Activated naive CD4-positive, alpha-beta T cell treated with Interleukin-2 at 50 U/mL for 16 hours (primary cell): ENCODE data around the gene PON2.
"Not testable (repeated sequence)": the region's sequence is repeated elsewhere in the genome, so short reads cannot be mapped to it uniquely, and the experiment has no call there.

ENCODE experiments used
- DNase-seq: peaks from one replicate; pipeline ENCODE4 v3.0.0-alpha.2; 2020

Gene PON2

DNA sequence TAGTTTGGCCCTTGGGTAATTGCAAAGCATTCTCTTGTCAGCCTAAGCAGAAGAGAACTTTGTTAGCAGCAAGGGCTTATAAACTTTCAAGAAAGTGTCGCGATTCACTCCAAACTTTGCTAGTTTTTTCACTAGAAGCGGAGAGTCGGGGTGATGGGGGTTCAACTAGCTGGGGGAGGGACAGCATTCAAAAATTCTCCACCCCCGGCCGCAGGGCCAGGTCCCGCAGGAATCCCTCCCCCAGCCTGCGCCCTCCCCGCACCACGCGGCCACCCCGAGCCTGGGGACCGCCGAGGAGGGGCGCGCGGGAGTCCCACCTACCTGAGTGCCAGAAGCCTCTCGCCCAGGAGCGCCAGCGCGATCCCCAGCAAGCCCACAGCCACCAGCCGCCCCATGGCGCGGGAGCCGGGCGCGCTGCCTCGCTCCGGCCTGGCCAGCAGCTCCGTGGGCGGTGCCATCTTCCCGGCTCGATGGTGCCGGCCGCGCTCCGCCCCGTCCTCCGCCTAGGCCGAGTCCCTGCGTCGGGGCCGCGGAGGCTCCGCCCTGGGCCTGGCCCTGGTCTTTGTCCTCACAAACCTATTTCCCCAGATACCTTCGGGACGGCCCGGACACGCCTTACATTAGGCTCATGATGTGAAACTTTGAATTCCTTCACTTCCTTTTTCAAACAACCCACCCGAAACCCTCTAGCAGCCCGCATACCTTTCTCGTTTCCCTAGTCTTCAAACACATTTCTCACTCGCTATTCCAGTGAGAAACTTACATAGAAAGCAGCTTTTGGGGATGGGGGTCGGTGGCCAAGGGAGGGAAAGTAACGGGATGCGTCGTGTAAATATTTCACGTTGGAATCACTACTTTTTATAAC, at the start of gene PON2:
TSS of gene PON2 (minus strand) at position 472 of the 865 bp plus-strand sequence. CDS start at position 395, 77 bp downstream.
- peak; percentile 41 for DNase-seq

DNA sequence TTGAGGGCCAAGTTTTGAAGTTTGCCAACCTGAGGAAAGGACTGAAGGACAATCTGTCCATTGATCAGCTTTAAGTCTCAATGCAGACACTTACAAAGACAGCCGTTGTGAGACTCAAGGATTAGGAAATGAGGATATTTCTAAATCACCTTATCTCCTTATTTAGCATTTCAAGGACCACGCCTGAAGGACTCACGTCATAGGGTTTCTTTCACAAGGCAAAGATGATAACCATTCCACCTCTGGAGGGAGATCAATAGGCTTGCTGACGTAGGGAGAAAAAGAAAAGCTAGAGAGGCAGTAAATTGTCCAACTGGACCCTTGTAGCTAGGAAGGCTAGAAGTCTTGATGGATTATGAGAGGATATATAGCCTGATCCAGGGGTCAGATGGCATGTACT, 47.6 kb upstream of the PON2 start:
- DNase-seq, result no peak

DNA sequence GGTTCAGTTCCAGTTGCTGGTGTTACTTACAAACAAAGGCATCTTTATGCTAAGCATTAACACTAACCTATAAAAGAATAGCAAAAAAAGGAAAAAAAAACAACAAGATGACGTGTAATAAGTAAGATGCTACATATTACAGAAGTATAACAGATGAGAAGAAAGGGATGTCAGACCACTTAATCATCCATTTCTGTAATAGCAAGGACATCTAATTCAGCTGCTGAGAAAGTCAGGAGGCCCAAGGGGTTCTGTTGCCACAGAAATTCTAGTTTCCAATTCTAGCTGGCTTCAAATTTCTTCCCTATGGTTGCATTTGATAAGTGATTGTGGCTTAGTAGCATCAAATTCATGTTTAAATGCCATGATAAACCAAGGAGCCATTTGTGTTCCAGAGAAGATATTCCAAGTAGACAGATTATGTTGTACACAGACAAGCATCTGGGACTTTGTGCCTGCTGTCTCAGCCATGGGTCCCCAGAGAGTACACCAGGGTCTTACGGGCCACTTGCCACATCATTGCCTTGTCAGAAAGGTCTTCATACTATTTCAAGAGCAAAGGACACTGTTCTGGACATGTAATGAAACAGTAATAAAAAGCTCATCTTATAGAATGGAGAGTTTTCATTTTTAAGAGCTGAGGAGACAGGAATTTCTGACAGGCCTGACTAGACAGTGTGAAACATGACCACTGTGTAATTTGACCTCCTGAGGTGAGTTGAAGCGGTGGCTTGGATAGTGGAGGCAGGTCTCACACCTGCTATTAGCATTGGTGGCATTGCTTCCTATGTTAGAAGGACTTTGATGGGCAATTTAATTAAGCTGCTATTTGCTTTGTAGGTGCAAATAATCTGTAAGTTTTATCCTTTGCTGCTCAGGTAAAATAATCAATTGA, 46.7 kb upstream of the PON2 start:
- DNase-seq, result no peak

DNA sequence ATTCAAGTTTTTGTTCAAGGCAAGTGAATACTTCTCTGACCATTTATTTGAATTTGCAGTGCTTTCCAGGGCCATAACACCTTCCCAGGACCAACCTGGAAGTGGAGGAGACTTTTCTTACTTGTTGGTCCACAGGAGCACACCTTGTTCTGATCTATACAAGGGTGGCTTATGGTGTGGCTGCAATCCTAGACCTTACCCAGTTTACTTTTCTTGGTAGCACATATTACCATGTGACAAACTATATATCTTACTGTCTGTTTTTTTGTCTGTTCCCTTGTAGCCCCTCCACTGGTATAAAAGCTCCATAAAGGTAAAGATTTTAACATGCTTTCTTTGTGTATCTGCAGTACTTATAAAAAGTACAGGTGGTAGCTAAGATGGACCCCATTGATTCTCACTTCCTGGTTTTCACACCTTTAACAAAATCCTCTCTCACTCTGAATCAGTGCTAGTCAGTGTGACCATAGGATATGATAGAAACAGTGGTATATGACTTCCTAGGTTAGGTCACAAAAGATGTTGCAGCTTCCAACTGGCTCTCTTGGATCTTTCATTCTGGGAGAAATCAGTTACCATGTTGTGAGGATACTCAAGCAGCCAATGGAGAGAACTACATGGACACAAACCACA, 45.3 kb upstream of the PON2 start:
- DNase-seq, result no peak

DNA sequence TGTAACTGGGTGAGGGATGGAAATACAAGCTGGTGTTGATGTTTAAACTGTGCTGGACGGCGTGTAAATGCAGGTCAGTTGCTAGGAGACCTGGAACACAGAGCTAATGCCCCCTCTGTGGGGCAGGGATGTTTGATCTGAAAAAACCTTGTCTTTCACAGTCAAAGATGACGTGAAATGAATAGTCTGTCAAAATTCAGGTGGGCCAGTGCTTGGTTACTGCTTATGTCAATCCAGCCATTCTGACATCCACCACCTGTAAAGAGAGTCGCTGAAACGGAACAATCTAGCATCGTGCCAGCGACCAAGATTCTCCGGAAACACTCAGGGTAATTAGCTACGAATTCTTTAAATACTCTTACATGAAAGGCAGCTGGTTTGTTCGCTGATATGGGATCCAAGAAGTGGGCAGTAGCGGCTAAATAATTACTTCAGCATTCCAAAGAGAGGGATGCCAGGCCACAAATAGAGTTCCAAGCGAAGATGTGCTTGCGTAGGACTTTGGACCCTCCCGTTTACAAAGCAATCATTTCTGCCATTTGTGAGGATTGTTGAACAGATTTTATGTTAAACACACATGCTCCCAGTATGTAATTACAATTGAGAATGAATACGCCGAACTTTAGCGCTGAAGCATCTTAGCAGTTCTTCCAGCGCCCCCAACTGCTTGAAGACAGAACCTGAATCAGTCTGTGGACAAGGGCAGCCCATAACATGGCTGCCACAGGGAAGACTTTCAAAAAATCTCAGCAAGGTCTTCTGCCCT, 43.6 kb upstream of the PON2 start:
- DNase-seq, result no peak

DNA sequence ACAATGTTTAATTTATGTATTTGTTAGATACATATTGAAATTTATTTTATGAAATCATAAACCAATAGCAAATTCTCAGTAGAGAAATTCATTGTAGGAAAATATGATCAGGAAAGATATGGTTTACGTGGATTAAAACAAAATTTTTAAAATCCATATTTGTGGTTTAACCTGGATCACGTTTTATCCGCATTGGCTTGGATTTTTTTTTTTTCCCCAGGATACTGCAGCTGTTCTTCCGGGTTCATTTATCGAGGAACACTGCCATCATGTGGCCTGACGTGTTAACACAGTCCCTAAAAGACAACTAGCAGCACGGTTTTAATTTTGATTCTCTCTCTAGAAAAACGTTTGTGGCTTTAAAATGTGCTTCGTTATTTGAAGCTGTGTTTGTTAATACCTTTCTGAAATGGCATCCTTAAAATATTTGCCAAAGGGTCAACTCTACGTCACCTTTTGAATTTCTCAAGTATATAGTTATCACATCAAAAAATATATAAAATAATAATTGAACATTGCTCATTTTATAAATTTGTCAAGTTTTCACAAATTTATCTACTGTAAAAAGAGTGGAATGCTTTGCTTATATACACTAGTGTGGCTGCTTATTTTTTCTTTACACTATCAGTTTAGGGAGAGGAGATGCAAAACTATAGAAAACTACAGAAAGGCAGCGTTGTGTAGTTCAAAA, 42.2 kb upstream of the PON2 start:
- peak; percentile 43 for DNase-seq

DNA sequence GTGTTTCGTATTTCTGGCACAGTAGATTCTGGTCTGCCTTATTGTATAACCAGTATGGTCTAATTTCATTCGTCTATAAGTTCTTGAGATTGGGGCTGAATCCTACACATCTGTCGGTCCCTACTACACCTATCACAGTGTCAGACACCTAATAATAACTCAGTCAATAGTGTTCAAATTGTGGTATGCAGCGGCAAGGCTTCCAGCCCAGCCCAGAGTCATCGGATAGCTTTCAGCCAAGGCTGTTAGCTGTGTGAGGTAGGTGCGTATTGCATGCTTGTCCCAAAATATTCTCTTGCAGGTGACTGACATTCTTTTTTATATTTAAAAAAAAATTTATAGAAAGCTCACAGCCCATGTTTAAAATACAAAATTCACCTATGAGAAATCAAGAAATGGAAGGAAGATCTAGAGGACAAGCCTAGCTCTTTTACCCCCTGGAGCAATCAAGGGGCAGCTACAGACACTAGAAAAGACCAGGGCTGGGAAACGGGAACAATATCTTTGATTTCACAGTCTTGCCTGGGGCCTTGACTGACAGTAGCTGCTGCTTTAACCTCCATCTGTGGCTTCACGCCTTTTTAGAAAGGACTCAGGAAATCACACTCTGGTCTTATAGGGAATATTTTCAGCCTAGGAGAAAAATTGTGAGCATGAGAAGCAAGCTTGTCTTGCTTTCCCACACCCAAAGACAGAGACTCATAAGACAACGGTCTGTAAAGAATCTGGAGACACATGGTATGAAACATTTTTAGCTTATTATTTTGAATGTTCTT, 41.4 kb upstream of the PON2 start:
- DNase-seq, result no peak

DNA sequence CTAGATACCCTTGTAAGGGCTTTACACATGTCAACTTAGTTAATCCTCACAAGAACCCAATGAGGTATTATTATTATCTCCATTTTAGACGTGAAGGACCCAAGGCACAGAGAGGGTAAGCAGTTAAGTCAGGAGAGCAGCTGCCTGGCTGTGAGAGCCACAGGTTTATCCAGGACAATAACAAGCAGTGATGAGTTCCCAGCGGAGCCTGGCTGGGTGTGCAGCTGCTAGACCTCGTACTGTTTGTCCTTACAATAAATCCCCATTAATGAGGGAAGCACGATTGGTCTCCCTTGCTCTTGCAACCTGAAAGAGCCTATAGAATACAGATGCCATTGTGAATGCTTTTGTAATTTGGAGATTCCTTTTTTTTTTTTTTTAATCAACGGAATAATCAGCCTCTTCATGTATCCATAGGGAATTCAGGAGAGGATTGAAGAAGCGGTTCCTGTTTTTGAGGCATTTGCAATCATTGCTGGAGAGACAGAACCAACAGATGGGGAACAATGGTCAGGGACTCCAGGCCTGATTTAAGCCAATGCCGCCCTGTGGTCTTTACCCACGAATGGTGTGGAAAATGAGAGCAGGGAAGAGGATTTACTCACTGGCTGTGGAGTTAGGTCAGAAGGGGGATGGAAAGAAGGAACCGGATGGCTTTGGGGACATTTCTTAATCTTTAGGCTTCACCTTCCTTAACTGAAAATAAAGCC, 38.6 kb upstream of the PON2 start:
- DNase-seq, result no peak

DNA sequence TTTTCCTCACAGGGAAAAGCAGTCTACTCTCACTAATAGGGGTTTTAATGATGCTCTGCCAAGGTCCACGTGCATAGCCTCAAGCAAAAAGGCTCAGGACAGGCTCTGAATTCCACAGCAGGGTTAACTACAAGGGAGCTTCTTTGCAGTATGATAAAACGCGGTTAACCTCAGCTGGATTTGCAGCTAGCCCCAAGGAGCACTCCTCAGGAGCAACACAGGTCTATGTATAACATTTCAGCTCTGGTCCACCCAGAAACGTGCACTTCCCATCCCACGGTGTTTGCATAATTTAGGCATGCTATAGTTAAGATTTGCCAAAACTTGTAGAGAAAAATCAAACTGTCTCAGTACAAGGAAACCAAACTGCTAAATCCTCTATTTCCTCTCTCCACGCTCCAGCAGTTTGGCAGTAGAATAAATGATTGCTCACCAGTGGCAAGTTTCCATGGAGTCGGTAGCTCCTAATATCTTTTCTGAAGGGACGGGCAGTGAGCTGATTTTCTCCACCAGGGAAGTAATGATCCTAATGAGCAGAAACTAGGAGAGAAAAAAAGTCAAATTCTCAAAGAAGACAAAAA, 37.8 kb upstream of the PON2 start:
- DNase-seq, result no peak

DNA sequence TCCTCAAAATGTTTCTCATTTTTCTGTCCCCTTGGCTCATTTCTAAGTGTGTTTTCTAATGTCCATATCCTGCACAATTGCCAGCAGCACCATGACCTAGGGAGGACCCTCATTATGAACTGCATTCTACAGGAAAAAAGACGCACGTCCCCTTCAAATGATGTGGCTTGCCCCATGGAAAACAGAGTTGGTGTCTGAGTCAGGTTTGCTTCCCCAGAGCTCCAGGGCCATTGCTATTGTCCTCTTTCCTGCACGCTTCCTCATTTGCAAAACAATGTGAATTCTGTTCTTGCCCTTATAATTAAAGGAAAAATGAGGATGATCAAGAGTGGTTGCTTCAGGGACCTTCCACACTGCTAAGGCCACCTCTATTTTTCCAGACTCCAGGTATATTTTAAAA, 36.2 kb upstream of the PON2 start:
- DNase-seq, result no peak

DNA sequence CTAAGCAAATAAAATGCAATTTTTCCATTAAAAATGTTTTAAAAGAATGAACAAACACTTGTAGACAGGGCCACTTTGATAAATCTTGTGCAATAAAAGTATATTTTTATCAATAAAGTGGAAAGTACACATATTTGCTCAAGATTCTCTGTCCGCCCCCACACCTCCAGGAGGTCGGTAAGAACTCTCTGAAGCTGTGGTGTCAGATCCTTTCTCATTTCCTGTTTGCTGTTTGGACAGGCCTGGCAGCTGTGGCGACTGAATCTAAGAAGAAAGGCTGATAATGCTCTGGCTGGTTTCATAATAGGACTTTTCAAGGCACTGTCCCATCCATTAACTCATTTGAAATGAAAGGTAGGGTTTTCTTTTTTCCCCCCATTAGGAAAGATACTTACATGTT, 35.6 kb upstream of the PON2 start:
- DNase-seq, result no peak

DNA sequence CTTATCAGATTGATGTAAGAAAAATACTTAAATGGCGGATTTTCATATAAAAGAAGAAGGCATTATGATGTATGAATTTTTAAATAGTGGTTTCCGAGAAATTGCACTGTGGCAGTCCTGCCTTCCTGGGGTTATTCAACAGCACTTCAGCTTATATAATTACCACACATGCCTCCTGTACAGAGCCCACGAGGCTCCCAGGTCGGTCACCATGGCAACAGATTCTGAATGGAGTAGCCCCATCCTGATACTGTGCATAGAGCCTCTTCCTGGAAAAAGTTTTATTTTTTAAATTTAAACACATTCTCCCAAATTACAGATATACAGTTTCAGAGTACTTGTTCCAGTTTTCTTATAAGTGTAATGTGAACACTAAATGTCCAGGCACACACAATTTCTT, 35.0 kb upstream of the PON2 start:
- DNase-seq, result no peak

DNA sequence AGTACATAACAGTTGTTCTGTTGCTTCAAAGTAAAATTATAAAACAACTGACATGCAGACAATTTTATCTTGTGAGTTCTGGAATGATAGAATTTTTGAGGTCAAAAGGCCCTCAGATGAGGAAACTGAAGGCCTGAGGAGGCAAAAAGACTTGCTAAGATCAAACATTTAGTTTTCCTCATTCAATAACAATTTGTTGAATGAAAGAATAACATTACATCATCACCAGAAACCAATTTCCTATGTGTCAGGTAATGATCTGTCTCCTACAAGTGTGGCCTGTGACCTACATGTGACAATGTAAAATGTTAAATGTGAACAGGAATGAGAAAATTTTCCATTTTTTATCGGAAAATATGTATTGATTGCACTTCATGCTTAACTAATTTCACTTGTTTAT, 34.4 kb upstream of the PON2 start:
- no peak for DNase-seq

DNA sequence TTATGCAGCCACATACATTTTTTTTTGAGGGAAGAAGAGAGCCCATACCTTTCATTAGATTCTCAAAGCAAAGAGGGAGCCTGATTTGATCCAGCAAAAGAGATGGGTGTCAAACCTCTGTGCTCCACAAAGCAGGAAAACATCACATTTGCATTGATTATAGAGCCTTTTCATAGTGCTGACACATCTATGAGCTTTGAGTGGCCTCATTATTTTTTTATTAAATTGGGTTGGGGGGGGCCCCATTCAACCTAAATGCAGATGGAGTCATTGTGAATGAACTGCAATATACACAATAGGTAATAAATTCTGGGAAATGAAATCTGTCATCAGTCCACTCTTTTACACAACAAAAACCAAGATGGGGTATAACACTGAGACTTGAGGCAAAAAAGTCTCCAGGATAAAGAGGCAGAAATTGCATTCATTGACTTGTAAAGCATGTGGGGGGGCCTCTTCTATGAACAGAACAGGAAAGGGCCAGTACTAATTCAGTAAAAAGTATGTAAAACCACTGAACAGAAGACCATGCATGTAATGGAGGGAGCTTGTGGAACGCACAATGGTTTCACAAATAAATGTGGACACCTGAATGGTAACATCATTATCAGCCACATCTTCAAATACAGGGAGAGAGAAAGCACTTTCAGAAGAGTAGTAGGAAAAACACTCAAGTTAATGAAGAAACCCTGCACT, 33.2 kb upstream of the PON2 start:
- DNase-seq, result no peak

DNA sequence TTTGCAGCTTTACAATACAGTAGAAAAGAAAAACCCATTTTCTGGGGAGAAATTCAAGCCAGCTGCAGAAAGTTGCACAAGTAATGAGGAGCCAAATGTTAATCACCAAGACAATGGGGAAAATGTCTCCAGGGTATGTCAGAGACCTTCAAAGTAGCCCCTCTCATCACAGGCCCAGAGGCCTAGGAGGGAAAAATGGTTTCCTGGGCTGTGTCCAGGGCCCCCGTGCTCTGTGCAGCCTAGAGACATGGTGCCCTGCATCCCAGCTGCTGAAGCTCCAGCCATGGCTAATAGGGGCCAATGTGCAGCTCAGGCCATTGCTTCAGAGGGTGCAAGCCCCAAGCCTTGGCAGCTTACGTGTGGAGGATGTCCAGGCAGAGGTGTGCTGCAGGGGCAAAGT, 25.8 kb upstream of the PON2 start:
- not testable (repeated sequence) for DNase-seq

DNA sequence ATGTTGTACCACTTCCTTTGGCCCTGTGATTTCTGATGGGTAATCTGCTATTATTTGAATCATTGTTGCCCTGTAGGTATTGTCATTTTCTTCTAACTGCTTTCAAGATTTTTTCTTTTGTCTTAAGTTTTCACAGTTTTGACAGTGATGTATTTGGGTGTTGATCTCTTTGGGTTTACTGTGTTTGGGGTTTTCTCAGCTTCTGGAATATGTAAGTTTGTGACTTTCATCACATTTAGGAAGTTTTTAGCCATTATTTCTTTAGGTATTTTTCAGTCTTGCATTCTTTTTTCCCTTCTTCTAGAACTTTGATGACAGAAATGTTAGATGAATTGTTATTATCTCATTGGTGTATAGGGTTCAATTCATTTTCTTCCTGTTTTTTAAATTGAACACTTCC, 23.1 kb upstream of the PON2 start:
- DNase-seq, result no peak

DNA sequence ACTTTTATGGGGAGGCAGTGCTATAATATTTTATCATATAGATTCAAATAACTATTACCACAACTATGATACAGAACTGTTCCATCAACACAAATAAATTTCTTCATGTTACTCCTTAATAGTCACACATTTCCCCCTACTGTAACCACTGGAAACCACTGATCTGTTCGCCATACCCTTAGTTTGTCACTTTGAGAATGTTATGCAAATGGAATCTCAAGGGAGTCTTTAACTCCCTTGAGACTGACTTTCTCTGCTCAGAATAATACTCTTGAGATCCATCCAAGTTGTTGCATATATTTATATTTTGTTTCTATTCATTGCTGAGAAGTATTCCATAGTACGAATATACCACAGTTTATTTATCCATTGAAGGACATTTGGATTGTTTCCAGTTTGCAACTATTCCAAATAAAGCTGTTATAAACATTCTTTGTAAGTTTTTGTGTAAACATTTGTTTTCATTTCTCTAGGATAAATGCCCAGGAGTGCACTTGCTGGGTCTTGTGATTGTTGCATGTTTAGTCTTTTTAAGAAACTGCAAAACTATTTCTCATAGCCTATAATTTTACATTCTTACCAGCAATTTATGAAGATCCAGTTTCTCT, 19.7 kb upstream of the PON2 start:
- DNase-seq, result no peak

DNA sequence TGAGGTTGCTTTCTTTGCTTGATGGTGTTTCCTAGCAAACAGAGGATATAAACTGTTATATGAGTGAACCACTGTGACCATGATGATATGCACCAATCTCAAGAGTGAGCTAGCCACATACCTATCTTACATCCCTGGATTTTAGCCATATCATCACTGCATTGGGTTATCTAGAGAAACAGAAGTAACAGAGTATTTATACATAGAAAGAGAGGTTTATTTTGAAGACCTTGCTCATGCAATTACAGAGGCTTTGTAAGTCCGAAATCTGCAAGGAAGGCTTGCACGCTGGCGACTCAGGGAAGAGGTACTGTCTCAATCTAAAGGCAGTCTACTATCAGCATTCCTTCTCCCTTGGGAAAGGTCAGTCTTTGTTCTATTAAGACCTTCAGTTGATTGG, 11.8 kb upstream of the PON2 start:
- no peak for DNase-seq

DNA sequence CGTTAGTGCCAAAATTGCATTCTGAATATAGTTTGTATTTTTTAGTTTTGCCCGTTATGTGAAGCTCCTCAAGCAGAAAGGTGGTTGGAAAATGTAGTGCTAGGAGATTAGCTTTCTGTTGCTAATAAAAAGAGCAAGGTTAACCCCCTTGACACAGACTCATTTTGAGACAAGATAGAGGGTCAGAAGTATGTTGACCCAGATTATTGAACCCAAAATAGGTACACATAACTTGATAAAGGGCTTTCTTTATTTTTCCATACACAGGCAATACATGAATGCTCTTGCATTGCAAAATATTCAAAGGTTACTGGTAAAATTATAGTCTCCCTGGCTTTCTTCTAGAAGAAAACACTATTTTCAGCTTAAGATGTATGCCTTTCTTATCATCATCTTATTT, 10.0 kb upstream of the PON2 start:
- no peak for DNase-seq
